Esophagus muscularis mucosa (tissue), 4 donors: Measurements from ENCODE around the gene APOH. TPM values are rescaled to one million over a fixed set of nuclear protein-coding genes. Genes with fewer than 3 reads are reported as not detected.

Experiments used
- DNase-seq: peaks from one replicate; pipeline ENCODE4 v3.0.0-alpha.2; 2017; ENCODE audit errors: extremely low spot score
- H3K27ac ChIP-seq, 4 donors: fragments of 200-600 bp; sonication (generic); replicated peaks in 1 of 4; 1 replicate in 3 of 4; 2 replicates in 1 of 4; pipeline ENCODE4 v1.5.1; 2016 to 2019; ENCODE audit warnings: mild to moderate bottlenecking in 1 of 4
- H3K27me3 ChIP-seq, 4 donors: fragments of 200-600 bp; sonication (generic); one replicate each; pipeline versions ENCODE4 v1.5.1 to v1.6.0; 2016 to 2019
- H3K36me3 ChIP-seq, 4 donors: fragments of 200-600 bp; sonication (generic); one replicate each; pipeline ENCODE4 v1.5.1; 2016 to 2019
- H3K4me1 ChIP-seq, 4 donors: fragments of 200-600 bp; sonication (generic); one replicate each; pipeline ENCODE4 v1.5.1; 2016 to 2019
- H3K4me3 ChIP-seq, 4 donors: fragments of 200-600 bp; sonication (generic); 1 replicate in 2 of 4; 2 replicates in 2 of 4; pipeline ENCODE4 v1.5.1; 2016 to 2019; ENCODE audit warnings: mild to moderate bottlenecking in 4 of 4, moderate library complexity in 1 of 4
- H3K9me3 ChIP-seq, 4 donors: fragments of 200-600 bp; sonication (generic); 1 replicate in 3 of 4; 2 replicates in 1 of 4; pipeline ENCODE4 v1.5.1; 2016 to 2019
- EP300 ChIP-seq: sonication (generic); formaldehyde crosslinking; IDR thresholded peaks from one replicate; pipeline ENCODE4 v1.6.1; 2017; ENCODE audit warnings: antibody characterized with exemption
- POLR2A ChIP-seq: fragments of 450-650 bp; IDR thresholded peaks from one replicate; pipeline ENCODE4 v1.6.1; 2017; ENCODE audit warnings: antibody characterized with exemption, moderate library complexity, mild to moderate bottlenecking, low read depth
- POLR2AphosphoS5 ChIP-seq, 2 donors: sonication (generic); formaldehyde crosslinking; IDR thresholded peaks; one replicate each; pipeline ENCODE4 v1.6.1; 2017; ENCODE audit warnings: antibody characterized with exemption in 2 of 2
- WGBS: methylation state at CpG from one replicate; pipeline ENCODE4 v1.1.5; 2018; 5-methylcytosine and 5-hydroxymethylcytosine counted together
- intact Hi-C: fragments of 100-400 bp; cut with DNase I; formaldehyde crosslinking; loops from one replicate; pipeline ENCODE4 v1.15.1; 2023
- total RNA-seq, 4 donors: library from RNA; depleted of rRNA; stranded (reverse); fragments of >200 nt; gene quantifications; one replicate each; pipeline versions ENCODE4 v1.1.0 to v1.2.1, GENCODE V29; 2016
- TF ChIP-seq, protein P1 (sequence below), 3 experiments: fragments of 200-600 bp in 2 of 3; fragments of 450-650 bp in 1 of 3; sonication (generic) in 2 of 3; IDR thresholded peaks; one replicate each; pipeline ENCODE4 v1.5.1; 2017 to 2019; ENCODE audit warnings: antibody characterized with exemption in 3 of 3, mild to moderate bottlenecking in 2 of 3, moderate library complexity in 1 of 3

Gene APOH
- total RNA-seq, 4 donors from 2014 or later: not detected

DNA sequence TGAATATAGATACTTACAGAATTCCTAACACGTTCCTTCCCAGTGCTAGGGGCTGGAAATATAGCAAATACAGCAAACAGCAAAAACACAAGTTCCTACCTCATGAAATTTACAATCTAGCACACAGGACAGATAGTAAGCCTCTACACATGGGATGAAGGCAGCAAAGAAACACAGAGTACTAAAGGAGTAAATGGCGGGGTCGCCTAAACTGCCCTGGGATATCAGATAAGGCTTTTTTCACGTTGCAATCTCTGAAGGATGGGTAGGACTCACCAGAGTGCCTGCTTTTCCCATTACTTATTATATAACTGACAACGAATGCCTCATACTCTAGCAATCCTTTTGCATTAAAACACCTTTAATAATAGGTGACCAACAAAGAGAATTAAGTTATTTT, 57.1 kb downstream of the APOH start:
- H3K4me3 ChIP-seq: no peak overlapping the region
- H3K9me3 ChIP-seq: no peaks in the 10 kb centered on the region
- no peaks in the 10 kb centered on the region for H3K27me3 ChIP-seq
- 89% methylated on average over 5 of the region's 5 CpGs for WGBS
- TF ChIP-seq POLR2AphosphoS5 (IDR thresholded peaks at IDR 0.05): no peak
- TF ChIP-seq EP300: no peak
- no peak for TF ChIP-seq POLR2A
- TF ChIP-seq, protein P1, sequence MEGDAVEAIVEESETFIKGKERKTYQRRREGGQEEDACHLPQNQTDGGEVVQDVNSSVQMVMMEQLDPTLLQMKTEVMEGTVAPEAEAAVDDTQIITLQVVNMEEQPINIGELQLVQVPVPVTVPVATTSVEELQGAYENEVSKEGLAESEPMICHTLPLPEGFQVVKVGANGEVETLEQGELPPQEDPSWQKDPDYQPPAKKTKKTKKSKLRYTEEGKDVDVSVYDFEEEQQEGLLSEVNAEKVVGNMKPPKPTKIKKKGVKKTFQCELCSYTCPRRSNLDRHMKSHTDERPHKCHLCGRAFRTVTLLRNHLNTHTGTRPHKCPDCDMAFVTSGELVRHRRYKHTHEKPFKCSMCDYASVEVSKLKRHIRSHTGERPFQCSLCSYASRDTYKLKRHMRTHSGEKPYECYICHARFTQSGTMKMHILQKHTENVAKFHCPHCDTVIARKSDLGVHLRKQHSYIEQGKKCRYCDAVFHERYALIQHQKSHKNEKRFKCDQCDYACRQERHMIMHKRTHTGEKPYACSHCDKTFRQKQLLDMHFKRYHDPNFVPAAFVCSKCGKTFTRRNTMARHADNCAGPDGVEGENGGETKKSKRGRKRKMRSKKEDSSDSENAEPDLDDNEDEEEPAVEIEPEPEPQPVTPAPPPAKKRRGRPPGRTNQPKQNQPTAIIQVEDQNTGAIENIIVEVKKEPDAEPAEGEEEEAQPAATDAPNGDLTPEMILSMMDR (IDR thresholded peaks at IDR 0.05): no peak
- intact Hi-C loops: no loop called here
- peaks cover 0 to 10% (median 6%) of the 10 kb centered on the region in 4 donors for H3K36me3 ChIP-seq
- H3K27ac ChIP-seq: no peak overlapping the region
- DNase-seq: no peak
- H3K4me1 ChIP-seq: peaks cover 0 to 17% (median 10%) of the 10 kb centered on the region in 4 donors

DNA sequence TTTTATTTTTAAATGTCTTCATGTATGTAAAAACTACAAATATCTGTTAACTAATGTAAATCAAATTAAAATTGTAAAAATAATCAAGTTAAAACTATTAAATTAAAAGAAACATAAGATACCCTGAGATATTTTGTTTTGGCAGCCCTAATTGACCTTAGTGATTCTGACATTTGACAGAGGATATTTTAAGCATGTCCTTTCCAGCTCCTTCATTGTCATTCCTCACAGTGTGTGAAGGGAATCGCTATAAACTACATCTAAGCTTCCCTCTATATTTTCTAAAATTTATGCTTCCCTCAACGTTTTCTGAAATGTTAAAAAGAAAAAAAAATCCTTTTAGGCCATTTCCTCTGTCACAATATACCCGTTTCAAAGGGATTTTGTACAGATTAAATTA, 57.5 kb downstream of the APOH start:
- Histone ChIP-seq H3K27me3 (no peaks in the 10 kb centered on the region), H3K9me3 (no peaks in the 10 kb centered on the region), H3K36me3 (peaks cover 0 to 10% (median 6%) of the 10 kb centered on the region in 4 donors), H3K4me3 (no peak overlapping the region), H3K27ac (no peak overlapping the region), H3K4me1 (peaks cover 0 to 22% (median 15%) of the 10 kb centered on the region in 4 donors)
- DNase-seq: no peak
- intact Hi-C loops: no loop called here
- TF ChIP-seq POLR2AphosphoS5 (IDR thresholded peaks at IDR 0.05) (no peak), EP300 (no peak), POLR2A (no peak)
- TF ChIP-seq, protein P1 (IDR thresholded peaks at IDR 0.05): no peak
- 62% methylated on average over 3 of the region's 3 CpGs for WGBS

DNA sequence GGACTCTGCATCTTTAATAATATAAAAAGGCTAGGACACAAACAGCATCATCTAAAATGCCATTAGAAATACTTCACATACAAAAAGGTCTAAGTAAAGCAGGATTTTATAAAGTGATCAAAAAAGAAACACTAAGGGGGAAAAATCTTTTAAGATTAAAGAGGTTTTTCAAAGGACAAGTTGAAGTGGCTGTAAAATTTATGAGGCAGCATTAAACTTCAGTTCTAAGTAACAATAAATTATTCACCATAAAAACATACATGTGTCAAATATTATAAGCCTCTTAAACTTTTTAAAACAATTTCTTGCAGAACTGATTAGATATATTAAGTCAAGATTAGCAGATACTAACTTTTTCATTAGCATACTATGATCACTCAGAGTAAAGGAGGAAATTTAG, 58.0 kb downstream of the APOH start:
- Histone ChIP-seq H3K27me3 (no peaks in the 10 kb centered on the region), H3K4me1 (peaks cover 0 to 27% (median 19%) of the 10 kb centered on the region in 4 donors), H3K36me3 (peaks cover 0 to 10% (median 6%) of the 10 kb centered on the region in 4 donors), H3K4me3 (no peak overlapping the region), H3K9me3 (no peaks in the 10 kb centered on the region), H3K27ac (no peak overlapping the region)
- no peak for DNase-seq
- TF ChIP-seq EP300 (no peak), POLR2A (no peak), POLR2AphosphoS5 (IDR thresholded peaks at IDR 0.05) (no peak)
- TF ChIP-seq, protein P1 (IDR thresholded peaks at IDR 0.05): no peak
- intact Hi-C loops: no loop called here

DNA sequence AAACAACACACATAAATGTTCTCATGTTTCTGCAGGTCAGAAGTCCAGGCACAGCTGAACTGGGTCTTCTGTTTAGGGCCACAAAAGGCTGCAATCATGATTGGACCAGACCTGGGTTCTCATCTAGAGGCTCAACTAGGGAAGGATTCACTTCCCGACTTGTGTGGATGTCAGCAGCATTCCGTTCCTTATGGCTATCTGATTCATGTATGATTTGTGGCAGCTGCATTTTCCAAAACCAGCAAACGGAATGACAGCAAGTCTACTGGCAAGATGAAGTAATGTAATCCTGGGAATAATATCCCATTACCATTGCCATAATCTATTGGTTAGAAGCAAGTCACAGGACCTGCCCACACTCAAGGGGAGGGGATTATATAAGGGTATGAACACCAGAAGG, 59.4 kb downstream of the APOH start:
- DNase-seq: no peak
- no peaks in the 10 kb centered on the region for H3K9me3 ChIP-seq

More for the DNA sequence above, 59.4 kb downstream of the APOH start:
- peaks cover 0 to 10% (median 5%) of the 10 kb centered on the region in 4 donors for H3K36me3 ChIP-seq
- no peak overlapping the region for H3K4me3 ChIP-seq
- peaks cover 0 to 29% (median 25%) of the 10 kb centered on the region in 4 donors for H3K4me1 ChIP-seq
- no peaks in the 10 kb centered on the region for H3K27me3 ChIP-seq
- TF ChIP-seq POLR2AphosphoS5 (IDR thresholded peaks at IDR 0.05): no peak
- no peak for TF ChIP-seq POLR2A
- TF ChIP-seq, protein P1 (IDR thresholded peaks at IDR 0.05): no peak
- no peak for TF ChIP-seq EP300
- 77% methylated on average over 3 of the region's 3 CpGs for WGBS
- no peak overlapping the region for H3K27ac ChIP-seq
- intact Hi-C loops: loop anchor here (5.0 kb wide), 3 partner anchors 613 to 938 kb away; no protein-coding TSS in a partner anchor
